HG02588 (cell line): ENCODE measurements around the gene DSTN.

Experiments
- ATAC-seq: cut with Tn5 transposase; IDR thresholded peaks from one replicate; pipeline ENCODE4 v1.9.1; 2021; ENCODE audit warnings: mild to moderate bottlenecking, moderate library complexity; ENCODE audit not compliant: unreplicated experiment

The DSTN gene

DNA sequence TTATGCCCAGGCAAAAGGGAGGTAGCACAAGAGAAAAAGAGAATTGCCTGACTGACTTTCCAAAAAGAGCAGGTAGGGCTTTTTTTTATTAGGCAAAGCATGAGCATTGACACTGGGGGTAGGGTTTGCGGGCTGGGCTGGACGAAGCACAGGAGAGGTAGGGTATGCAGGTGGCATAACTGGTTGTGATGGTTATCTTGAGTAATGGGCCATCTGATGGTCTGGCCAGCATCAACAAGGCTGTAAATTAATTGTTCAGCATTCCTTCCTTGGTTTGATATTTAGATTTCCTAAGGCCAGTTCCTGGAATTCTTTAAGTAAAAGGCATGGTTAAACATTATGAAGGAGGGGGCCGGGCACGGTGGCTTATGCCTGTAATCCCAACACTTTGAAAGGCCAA is 24.7 kb upstream of the DSTN start:
- no peak for ATAC-seq

DNA sequence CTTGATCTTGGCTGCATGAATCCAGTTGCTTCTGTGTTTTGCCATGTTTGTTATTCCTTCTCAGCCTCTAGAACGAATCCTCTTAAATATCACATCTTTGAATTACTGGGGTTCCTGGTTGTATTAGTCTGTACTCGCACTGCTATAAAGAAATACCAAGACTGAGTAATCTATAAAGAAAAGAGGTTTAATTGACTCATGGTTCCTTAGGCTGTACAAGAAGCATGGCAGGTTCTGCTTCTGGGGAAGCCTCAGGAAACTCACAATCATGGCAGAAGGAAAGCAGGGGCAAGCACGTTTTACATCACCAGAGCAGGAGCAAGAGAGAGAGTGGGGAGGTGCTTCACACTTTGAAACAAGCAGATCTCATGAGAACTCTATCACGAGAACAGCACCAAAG is 20.7 kb upstream of the DSTN start:
- ATAC-seq: no peak

- ATAC-seq: no peak
Measured at GRCh38 chr20:17555106-17555505, 14.8 kb upstream of the DSTN start.

DNA sequence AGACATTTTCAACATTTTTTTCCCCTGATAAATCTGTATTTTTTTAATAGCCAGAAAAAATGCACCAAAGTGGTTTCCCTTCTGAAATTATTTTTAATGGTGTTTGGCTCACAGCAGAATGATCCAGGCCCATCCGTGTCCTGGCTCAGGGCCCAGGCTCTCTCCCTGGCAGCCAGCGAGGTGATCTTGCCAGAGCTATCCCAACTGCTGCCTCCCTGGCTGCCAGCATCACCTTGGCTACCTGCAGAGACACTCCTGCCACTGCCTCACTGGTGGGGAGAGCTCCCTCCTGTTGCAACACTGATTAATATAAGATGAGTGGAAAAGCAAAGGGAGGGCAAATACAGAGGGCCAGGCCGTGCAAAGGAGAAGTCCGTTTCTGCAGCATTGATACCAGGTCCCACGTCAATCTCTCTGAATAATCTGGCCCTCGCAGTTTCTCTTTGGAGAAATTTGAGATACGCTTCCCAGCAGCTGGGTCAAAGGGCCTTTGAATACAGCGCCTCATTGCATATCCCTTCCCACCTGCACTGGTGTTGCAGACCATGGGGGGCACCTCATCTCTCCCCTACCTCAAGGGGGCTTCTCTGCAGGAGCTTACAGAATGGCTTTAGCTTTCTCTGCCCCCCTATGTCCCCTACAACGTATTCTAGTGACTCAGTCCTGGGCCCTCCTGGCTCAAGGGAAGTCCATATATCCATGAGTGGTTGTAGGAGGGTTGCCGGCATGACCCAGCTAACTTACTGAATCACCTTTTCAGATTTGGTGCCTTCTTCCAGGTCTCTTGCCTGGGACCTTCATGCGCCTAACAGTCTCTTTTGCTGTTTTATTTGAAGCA is 12.8 kb upstream of the DSTN start:
- no peak for ATAC-seq

DNA sequence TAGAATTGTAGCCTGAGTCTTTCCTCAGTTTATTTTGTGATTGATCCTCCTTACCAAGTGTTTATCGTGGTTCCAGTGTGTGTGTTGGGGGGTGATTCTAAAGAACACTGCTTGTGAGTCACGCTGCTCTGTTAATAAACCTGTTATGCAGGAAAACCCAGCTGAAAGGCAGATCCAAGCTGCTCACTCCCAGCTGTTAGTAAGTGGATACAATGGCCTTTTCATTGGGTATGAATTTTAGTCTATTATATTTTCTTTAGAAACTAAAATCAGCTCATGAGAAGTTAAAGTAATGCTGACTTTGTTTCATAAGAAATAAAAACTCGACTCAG is 12.2 kb upstream of the DSTN start:
- no peak for ATAC-seq

- ATAC-seq: no peak
Measured at GRCh38 chr20:17558154-17558940, 11.5 kb upstream of the DSTN start.

DNA sequence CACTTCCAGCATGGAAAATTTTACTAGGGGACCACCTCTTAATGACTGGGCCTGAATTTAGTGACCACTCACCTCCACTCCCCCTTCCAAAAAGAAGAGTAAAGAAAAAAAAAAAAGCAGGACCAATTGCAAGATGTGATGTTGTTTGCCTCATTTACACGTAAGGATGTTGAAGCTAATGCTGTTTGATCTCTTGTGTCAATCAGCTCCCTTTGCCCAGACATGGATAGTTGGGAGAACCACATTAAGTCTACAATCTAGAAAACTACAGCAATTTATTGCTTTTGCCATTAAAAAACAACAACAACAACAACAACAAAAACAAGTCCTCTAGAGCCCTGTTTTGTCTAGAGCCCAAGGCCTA is 11.0 kb upstream of the DSTN start:
- ATAC-seq: no peak

GRCh38 chr20:17559338-17559737 is 10.5 kb upstream of the DSTN start:
- ATAC-seq: no peak

DNA sequence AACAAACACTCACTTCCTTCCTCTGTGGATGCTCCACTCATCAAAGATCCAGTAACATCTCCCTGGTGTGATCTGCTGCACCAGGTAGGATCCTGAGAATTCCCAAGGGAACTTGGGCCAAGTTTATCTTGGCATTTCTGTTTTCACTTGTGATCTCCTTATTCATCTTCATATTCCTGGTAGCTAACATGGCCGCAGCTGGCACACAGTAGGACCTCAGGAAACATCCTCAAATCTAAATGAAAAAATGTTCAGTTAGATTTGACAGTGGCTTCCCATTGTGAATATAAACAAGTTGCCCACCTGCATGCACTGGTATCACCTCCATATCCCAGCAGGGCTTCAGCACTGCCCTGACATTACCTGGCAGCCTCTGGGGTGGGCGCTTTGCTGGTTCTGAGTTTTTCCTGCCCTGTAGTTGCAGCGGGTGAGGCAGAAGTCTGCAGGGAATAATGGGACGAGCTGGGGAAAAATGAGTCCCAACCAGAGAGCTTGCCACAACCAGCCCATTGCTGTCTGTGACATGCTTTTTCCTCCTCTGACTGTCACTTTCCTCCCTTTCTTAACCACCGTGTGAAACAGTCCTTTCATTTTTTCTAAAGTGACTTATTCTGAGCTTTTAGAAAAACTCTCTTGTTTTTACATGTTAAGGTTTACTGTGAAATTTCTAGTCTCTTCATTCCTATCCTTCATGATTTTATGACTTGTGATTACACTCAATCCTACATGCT is 9.4 kb upstream of the DSTN start:
- no peak for ATAC-seq

GRCh38 chr20:17562804-17563305 is 7.0 kb upstream of the DSTN start:
- ATAC-seq: no peak

DNA sequence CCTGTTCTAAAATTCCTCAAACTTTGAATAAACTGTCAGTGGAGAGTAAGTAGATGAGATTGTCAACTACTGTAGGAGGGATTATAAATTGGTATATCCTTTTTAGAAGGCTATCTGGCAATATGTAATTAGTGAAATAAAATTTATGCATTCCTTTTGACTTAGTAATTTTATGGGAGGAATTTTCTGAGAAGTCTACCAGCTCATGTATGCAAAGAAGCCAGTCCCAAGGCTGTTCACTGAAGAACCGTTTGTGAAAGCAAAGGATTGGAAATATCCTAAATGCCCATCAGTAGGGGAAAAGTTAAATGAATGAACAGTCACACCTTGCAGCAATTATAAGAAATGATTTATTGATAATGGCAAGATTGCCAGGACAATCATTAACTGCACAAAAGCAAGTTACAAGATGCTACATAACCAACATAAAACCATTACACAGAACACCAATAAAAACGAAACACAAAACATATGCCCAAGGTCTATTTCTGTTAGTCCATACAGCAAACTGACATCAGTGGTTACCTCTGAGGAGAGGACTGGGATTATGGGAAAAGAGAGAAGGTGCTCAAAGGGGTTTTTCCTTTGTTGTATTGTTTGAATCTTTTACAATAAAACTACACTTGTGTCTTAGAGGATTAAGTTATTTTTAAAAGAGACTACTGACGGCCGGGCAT is 4.6 kb upstream of the DSTN start:
- no peak for ATAC-seq

GRCh38 chr20:17566345-17566744 is 3.5 kb upstream of the DSTN start:
- no peak for ATAC-seq

DNA sequence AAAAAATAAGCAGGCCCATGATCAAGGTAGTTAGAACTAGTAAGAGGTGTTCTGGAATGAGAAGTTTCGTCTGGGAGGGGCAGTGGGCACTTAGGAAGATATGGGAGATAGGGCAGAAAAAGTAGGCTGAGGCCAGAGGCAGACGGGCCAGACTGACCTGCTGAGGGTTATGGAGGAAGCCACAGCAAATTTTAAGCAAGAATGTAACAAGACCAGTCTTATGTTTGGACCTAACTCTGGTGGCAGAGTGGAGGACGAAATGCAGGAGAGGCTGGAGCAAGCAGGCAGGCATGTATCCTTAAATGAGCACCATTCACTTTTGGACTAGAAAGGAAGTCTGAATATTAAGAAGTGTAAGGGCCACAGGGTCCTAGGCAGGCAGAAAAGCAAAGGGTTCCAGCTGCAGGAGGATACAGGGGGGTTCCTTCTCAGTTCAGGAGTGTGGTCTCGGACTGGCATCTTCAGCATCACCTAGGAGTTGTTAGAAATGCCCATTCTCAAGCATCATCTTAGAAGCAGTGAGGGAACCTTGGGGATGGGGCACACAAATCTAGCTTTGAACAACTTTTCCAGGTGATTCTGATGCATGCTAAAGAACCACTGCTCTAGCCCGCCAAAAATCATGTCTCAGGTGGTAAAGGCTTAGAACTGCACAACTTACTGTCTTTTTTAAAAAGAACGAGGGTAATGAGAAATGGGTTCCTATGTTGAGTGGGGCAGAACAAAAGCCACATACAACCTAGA is 1.7 kb upstream of the DSTN start:
- no peak for ATAC-seq

DNA sequence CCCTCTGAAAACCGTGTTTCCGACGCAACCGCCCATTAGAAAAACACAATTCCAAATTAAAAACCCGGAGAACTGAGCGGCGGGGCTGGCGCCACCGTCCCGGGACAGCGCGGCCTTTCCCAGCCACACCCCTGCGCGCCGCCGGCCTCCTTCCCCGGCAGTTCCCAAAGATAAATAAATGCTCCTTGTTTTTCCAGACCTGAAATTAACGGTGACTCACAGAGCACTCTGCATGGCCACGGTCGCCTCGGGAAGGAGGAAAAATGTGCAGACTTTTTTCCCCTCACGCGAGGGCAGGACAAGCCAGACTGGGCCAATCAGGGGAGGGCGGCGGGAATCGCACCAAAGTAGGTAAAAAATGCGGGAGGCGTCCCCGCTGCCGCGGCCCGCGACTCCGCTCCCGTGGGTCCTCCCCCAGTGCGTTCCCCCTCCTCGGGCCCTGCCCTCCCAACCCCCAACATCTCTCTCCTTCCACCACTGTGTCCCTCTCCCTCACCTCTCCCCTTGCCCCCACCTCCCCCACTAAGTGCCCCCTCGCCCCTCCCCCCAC is 828 bp upstream of the DSTN start:
- ATAC-seq: no peak

DNA sequence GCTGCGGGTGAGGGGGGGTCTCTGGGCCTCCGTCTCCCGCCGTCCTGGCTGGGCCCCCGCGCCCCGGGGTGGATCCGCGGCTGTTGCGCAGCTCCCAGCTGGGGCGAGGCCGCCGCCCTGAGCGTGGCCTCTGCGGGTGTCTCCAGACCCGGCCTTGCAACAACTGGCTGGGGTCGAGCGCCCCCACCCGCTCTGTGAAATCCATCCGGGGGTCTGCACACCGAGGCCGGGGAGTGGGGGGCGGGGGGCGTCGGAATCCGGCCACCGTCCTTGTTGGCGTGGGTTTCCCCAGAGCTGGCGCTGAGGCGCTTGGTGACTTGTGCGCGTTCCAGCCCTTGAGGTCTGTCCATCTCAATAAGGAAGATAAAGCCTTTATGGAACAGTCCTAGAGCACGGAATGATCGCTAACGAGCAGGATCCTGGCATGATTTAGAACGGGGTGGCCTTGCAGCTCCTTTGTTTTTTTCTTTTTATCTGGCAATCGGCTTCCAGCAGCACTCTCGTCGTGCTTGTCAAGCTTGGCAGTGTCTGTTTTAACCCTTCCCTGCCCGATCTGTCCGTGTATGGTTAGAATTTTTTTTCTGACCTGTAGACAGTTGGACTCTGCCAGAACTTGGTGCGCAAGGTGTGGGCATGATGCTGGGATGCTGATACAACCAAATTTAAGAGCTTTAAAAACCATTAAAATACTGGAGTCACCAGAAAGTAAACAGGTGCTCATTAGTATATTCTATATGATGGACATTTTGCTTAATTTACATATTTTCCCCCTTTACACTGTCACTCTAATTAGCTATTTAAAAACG is 675 bp downstream of the DSTN start:
- ATAC-seq: peak; percentile 32

- no peak for ATAC-seq
Measured at GRCh38 chr20:17571153-17571527, 1.3 kb downstream of the DSTN start.

DNA sequence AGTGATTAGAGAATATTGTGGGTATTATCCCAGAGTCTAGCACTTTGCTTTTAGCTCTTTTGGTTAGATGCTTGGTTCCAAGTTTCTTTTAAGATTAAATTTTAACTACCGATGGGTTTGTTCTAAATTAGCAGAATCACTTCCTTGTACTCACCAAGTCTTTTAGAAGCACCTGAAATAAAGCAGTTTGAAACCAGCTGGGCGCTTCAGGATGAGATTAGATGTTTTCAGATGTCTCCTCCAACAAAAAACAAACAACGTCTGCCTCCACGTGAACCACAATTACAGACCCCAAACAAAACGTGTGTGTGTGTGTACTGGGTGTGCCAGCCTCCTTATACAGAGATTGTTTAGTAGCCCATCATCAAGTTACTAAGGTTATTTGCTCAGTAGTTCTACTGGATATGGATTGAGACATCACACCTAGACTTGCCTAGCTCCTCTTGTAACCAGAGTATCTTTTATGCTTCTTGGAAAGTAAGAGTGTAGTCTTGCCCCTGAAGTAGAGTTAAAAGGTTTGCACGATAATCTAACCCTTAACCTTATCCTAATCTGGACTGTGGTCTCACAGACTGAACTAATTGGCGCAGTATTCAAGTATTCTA is 2.3 kb downstream of the DSTN start:
- no peak for ATAC-seq

GRCh38 chr20:17573463-17573862 is 3.6 kb downstream of the DSTN start:
- ATAC-seq: no peak

DNA sequence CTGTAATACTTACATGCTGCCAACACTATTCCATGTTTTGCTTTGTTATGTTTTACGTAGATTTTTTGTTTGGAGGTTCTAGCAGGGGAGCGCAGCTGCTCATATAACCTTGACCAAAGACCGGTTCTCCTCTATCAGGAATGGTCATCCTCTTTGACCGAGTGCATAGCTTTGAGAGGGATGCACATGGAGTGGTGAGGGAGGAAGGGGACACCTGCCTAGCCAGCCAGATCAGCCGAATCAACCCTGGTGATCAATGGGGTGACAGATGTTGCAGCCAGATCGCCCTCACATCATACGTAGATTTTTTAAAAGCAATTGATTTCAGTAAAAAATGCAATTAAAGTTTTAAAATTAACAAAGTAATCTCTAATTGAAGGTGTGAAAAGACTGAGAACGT is 6.3 kb downstream of the DSTN start:
- no peak for ATAC-seq
